ENCODE data around the gene SLC7A11.

The SLC7A11 gene

GRCh38 chr4:138232364-138232763, 9.8 kb downstream of the SLC7A11 start:
- no peak for TF ChIP-seq CTCF (conservative IDR thresholded peaks at IDR 0.05; ENCODE audit: control insufficient read depth, insufficient read depth, low read depth, low read length)
- no peak for DNase-seq (ENCODE audit: low read depth)
- no peak overlapping the region for H3K4me3 ChIP-seq (ENCODE audit: control insufficient read depth, low read depth, low read length)

- H3K4me3 ChIP-seq (ENCODE audit: control insufficient read depth, low read depth, low read length) = no peak overlapping the region
- no peak for TF ChIP-seq CTCF (conservative IDR thresholded peaks at IDR 0.05; ENCODE audit: control insufficient read depth, insufficient read depth, low read depth, low read length)
- DNase-seq (ENCODE audit: low read depth) = no peak
Observed at GRCh38 chr4:138230048-138230447, 12.1 kb downstream of the SLC7A11 start.

- no peak overlapping the region for H3K4me3 ChIP-seq (ENCODE audit: control insufficient read depth, low read depth, low read length)
- DNase-seq (ENCODE audit: low read depth) = no peak
- no peak for TF ChIP-seq CTCF (conservative IDR thresholded peaks at IDR 0.05; ENCODE audit: control insufficient read depth, insufficient read depth, low read depth, low read length)
Observed at GRCh38 chr4:138229160-138229559, 13.0 kb downstream of the SLC7A11 start.

GRCh38 chr4:138226351-138226750, 15.8 kb downstream of the SLC7A11 start:
- H3K4me3 ChIP-seq (ENCODE audit: control insufficient read depth, low read depth, low read length) = no peak overlapping the region
- TF ChIP-seq CTCF (conservative IDR thresholded peaks at IDR 0.05; ENCODE audit: control insufficient read depth, insufficient read depth, low read depth, low read length) = no peak
- DNase-seq (ENCODE audit: low read depth) = no peak

GRCh38 chr4:138225477-138225876, 16.7 kb downstream of the SLC7A11 start:
- DNase-seq (ENCODE audit: low read depth) = peak; percentile 32
- no peak for TF ChIP-seq CTCF (conservative IDR thresholded peaks at IDR 0.05; ENCODE audit: control insufficient read depth, insufficient read depth, low read depth, low read length)
- H3K4me3 ChIP-seq (ENCODE audit: control insufficient read depth, low read depth, low read length) = no peak overlapping the region

- no peak for TF ChIP-seq CTCF (conservative IDR thresholded peaks at IDR 0.05; ENCODE audit: control insufficient read depth, insufficient read depth, low read depth, low read length)
- H3K4me3 ChIP-seq (ENCODE audit: control insufficient read depth, low read depth, low read length) = no peak overlapping the region
- no peak for DNase-seq (ENCODE audit: low read depth)
Observed at GRCh38 chr4:138224614-138225013, 17.5 kb downstream of the SLC7A11 start.

GRCh38 chr4:138223231-138223910, 18.8 kb downstream of the SLC7A11 start:
- no peak for DNase-seq (ENCODE audit: low read depth)
- H3K4me3 ChIP-seq (ENCODE audit: control insufficient read depth, low read depth, low read length) = no peak overlapping the region
- TF ChIP-seq CTCF (conservative IDR thresholded peaks at IDR 0.05; ENCODE audit: control insufficient read depth, insufficient read depth, low read depth, low read length) = no peak
